Breast epithelium (tissue), 3 donors: ENCODE measurements around the gene C6orf62.

ENCODE experiments used
- CTCF ChIP-seq, 3 donors: fragments of 450-650 bp; IDR thresholded peaks; one replicate each; pipeline ENCODE4 v1.5.1; 2016 to 2017; ENCODE audit warnings: antibody characterized with exemption in 3 of 3, mild to moderate bottlenecking in 3 of 3, moderate library complexity in 3 of 3
- POLR2A ChIP-seq: fragments of 450-650 bp; IDR thresholded peaks from one replicate; pipeline ENCODE4 v1.6.1; 2016; ENCODE audit warnings: antibody characterized with exemption, mild to moderate bottlenecking, moderate library complexity

- TF ChIP-seq CTCF (IDR thresholded peaks at IDR 0.05) (no peak), POLR2A (no peak)
Measured at GRCh38 chr6:24663189-24663588, 55.8 kb downstream of the C6orf62 start.
